CMK (cell line): Measurements from ENCODE around the gene PKNOX2.

Experiments
- DNase-seq: peaks from one replicate; pipeline ENCODE4 v3.0.0-alpha.2; 2010; ENCODE audit warnings: low read depth

PKNOX2 gene

DNA sequence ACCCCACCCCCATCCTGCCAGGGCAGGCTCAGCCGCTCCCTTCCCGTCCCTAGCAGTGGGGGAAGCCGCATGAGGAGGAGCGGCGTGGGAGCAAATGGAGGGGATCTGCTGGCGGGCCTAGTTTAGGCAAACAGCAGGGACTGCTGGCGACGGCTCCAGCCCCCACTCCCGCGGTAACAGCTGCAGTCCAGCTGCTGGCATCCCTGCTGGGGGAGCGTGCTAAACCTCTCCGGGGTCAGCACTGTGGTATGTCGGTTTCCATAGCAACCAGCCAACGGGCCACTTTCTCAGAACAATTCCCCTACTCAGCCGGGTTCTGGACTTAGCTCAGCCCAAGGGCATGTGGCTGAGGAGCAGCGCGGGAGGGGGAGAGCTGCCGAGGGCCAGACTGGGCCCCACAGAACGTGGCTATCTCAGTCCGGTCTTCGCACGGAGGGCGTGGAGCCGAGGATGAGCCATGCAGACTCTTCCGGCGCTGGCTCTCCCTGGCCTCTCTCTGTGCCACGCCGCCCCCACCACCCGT, 98.8 kb downstream of the PKNOX2 start:
- no peak for DNase-seq

DNA sequence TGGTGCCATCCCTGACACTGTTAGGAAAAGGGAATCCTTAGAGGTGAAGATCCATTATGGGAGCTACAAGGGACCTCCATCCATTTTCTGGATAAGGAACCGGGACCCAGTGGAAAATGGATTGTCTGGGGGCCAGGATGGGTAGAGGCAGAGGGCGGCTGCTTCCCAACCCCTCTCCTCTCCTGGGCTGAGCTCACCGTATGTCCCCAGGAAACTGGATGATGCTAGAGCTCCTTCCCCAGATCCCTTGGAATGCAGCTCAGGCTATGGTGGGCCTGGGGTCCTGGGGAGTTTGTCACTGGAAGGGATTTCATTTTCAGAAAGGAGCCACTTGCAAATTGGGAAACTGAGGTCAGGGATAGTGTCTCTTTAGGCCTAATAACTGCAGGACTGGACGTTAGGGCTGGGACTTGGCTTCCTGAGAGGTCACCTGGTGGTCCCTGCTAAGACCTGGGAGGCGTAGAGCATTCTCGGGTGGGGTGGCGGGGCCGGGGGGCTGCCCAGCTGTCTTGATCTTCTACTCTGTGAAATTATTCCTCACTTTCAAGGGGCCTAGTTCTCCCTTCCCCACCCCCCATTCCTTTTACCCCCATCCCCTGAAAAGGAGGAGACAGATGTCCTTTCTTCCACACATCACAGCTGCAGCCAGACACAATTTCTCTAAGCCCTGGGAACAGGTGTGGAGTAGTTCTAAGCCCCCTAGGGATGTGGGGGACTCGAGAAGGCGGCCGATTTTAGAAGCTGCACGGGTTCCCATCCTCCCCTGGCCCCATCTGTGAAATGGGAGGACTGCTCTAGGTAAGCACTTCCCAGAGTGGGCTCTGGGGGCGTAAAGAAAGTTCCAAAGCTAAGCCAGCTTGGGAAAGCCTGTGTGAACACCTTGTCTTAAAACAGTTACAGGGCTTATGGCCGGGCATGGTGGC, 99.8 kb downstream of the PKNOX2 start:
- DNase-seq = no peak

DNA sequence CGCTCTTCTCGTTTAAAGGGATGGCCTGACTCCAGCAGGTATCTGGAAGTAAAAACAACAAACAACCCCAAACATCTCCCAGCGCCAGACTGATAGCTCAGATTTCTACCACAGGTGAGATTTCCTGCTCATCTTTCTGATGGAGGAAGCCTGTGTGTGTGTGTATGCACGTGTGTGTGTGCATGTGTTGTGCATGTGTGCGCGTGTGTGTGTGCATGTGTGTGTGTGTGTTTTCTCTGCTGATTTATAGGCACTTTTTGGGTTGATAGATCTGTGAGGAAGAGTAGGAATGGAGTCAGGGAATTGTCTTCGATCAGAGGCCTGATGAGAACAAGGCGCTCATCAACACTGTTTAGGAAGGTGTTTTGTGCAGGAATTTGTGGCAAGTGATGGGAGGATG, 103.0 kb downstream of the PKNOX2 start:
- no peak for DNase-seq

DNA sequence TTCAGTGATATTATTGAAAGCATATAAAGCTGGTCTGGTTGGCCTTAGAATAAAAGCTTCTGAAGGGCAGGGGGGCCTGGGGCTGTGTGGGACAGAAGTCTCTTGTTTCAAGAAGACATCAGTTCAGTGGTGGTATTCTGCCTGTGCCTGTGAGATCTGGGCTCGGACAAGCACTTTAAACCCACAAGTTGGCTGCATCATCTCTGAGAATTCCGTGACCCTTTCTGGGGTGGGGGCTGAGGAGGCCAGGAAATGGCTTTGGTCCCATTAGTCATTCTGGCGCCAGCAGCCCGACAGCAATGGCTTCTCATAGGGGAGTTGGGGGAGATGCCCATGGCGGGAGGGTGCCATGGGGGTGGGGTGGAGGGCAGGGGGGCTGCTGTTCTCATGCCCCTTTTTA, 104.1 kb downstream of the PKNOX2 start:
- no peak for DNase-seq

DNA sequence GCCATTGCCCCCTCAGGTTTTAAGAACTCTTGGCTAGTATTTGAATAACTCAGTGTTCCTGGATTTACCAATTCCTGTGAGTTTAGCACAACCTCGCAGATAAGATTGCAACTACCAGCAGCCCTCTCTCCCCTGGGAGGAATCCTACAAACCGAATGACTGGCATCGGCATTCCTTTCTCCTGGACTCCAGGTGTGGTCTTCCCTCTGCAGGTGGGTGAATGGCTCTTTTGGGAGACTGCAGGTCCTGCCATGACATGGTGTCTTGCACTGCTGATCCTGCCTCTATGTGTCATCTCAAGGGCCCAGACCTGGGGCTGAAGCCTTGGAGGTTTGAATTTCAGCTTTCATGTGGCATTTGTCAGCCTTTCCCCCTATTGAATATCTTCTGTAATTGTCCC, 105.6 kb downstream of the PKNOX2 start:
- DNase-seq = no peak

DNA sequence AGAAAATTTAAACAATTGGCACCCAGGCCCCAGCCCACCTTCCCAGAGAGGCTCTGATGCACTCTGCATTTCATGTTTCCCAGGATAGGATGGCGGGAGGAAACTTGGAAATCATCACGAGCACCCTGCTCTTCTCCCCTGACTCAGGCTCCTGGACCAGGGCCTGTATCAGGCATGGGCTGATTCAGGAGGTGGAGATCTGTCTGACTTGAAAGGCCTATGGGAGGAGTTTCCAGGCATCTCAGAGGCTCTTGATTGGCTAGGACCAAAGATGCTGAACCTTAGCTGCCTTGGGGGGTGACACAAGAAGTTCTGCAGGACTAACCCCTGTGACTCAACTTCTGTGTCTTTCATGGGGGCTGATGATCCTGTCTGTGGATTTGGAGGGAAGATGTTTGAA, 106.2 kb downstream of the PKNOX2 start:
- no peak for DNase-seq

DNA sequence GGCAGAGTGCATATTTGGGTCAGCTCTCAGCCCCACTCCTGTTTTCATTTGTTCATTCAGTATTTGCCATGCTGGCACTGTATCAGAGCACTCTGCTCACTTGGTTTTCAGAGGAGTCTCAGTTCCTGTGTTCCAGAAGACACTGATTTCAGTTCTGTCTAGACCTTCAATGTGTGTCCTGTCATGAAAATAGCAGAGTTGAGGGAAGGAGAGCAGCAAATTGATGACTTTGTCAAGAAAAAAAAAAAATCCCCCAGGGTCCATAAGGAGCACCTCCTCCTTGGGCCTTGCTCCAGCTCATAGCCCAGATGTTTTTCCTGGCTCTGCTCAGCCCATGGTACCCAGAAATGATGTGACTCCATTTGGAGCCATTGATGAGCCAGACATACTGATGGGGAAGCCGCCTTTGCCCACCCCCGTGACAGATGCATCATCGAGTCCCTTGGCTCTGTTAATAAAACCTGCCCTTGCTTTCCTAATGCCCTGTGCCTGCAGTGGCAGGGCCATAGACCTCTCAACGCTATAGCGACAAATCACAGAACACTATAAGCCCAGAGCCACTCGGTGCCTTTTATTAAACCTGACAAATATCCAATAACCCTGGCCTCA, 107.0 kb downstream of the PKNOX2 start:
- no peak for DNase-seq

DNA sequence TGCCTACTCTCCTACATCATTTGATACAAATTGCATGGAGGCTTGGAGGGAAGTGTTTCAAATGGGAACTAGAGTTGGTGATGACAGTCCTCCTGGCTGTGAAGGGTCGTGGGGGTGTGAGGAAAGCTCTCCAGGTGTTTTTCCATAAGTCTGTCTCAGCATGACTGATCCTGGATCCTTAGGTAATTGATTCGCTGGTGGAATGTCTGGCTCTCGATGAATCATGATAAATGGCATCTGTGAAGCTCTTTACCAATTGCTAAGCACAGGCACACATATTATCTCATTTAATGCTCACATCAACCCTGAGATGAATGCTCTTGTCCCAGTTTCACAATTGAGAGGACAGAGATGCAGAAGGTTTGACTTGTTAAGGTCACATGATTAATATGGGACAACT, 107.5 kb downstream of the PKNOX2 start:
- DNase-seq = no peak

DNA sequence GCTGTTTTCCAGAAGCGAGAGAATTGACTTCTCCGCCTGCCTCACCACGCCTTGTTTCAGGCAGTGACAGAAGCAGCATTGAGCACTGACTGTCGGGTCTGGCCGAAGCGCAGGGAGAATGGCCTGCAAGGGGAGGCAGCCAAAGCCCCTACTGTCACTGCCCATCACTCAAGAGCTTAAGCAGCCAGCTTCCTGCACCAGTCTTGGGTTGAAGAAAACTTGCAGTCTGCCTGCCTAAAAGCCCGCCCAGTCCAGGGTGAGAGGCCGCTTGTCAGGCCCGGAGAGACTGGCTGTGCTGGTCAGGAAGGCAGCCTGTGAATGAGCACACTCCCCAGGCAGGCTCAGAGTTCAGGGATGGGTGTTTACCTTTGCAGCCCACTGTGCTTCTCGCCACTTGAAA, 108.3 kb downstream of the PKNOX2 start:
- no peak for DNase-seq

DNA sequence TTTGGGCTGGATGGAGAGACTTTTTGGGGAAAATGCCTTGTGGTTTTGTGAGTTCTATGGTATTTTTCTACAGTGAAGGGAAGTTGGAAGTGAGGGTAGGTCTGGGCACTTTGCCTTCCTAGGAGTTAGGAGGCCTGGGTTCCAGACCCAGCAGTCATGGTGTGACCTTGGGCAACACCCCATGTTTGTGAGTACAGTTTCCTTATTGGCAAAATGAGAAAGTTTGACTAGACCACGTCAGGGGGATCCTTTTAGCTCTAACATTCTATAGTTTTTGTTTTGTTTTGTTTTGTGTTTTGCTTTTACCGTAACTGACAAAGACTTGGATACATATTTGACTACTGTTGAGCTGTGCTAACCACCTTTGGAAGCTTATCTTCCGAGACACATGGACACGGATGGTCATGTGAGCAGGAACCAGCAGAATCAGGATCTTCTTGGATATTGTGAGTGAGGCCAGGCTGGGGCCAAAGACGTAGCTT, 109.0 kb downstream of the PKNOX2 start:
- DNase-seq = no peak

DNA sequence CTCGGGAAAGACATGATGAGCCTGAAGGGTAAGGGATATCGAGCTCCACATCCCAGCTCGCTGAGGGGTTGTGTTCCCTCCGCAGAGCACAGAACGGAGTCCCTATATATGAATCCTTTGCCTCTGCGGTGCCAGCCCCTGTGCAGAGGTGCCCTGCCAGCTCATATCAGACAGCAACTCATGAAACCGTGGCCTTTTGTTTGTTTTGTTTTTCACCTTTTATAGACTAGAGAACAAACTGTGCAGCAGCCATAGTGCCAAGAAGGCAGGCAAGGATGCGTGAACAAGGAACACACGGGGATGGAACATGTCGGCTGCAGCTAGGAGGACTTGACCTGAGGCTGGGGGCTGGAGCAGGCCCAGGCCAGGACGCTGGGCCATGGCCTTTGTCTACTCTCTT, 109.8 kb downstream of the PKNOX2 start:
- no peak for DNase-seq

DNA sequence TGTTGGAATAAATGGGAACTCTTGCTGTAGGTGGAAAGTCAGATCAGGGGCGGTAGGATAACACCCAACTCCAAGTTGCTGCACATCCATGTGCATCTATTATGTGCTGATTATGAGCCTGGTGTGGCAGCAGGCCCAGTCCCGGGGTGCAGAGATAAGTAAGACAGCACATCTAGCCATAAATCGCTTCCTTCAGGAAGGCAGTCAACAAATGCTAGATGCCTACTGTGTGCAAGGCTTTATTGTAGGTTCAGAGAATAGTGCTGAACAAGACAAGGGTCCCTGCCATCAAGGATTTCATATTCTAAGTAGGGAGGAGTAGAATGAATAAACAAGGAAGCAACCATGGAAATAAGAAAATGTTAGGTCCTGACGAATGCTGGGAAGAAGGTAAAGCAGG, 110.2 kb downstream of the PKNOX2 start:
- DNase-seq = no peak

DNA sequence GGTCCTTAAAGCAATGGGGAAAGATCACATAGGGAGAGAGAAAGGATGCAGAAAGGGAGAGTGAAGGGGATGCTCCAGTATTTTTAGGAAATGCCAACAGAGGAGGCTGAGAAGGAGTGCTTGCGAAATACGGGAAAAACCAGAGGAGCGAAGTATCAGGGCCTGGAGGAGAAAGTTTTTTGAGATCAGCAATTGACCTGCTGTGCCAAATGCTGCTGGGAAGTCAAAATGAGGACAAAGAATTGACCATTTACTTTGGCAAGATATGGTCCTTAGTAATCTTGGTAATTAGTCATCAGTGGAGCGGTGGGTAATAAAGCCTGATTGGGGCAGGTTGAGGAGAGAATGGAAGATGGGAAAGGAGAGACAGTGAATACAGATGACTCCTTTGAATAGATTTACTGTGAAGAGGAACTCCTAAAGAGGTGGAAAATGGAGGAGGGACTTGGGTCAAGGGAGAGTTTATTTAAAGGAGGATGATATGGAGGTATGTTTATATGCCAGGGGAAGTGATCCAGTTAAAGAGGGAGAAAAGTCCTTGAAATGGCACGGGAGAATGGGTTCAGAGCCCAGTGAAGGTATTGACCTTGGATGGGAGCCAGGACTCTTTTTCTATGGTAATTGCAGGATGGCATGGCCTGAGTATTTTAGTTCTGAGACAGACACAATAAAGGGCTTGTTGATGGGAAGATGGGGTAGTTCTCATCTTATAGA, 111.5 kb downstream of the PKNOX2 start:
- DNase-seq = no peak

DNA sequence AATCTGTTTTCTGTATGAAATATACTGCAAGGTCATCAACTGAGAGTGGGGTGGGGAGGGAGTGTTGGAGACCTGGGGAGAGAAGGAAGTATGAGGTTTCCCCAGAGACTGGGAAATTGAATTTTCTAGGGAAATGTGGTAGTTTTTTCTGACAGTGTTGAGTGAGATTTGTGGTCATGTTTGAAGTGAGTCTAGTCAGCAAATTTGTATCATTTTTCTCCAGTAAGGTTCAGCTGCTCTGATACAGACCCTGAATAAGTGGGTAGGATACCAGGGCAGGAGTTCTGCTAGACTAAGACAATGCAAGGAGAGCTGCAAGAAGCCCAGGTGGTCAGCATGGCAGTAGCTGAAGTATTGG, 112.0 kb downstream of the PKNOX2 start:
- no peak for DNase-seq

DNA sequence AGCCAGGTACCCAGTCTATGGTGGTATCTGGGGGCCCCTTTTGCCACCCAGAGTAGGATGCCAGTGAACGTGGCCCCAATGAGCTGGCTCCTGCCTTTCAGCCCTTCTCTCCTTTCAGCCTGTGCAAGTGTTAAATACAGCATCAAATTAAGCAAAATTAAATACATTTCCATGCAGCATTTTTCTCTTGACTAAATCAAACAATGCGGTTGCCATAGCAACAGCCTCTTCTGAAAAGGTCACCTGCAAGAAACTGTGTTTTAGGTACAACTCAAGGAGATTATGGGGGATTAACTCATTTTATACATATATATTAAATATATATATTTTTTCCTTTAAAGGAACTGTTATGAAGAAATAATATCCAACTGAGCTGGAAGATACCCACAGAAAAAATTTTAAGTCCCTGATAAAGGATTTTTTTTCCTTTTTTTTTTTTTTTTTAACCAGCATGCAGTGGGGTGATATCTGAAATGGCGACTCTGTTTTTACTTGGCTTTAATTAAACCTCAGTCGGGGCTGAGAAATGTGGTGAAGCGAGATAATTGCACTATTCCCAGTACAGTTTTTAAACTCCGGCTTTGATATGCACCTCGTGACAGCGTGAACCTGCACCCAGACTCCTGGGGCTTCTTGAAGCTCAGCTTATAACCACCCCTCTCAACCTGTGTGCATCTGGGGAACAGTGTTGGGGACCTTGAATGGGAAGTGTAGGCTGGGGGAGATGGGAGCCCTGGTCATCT, 115.3 kb downstream of the PKNOX2 start:
- DNase-seq = no peak

DNA sequence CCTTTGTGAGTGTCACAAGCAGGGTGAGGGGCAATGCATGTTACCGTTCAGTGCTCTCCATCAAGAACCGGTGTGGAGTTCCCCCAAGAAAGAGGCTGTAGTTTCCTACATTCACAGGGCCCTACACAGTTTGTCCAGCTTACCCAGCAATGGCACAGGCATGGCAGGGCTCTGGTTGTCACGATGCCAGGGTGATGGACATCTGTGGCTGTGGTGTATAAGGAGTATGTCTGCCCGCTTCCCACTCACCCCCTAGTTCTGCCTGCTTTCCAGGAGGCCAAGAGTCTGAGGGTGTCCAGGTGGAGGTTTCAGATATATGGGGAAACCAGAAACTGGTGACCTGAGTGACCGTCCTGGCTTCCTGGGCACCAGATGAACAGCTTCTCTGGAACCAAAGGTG, 116.1 kb downstream of the PKNOX2 start:
- no peak for DNase-seq

DNA sequence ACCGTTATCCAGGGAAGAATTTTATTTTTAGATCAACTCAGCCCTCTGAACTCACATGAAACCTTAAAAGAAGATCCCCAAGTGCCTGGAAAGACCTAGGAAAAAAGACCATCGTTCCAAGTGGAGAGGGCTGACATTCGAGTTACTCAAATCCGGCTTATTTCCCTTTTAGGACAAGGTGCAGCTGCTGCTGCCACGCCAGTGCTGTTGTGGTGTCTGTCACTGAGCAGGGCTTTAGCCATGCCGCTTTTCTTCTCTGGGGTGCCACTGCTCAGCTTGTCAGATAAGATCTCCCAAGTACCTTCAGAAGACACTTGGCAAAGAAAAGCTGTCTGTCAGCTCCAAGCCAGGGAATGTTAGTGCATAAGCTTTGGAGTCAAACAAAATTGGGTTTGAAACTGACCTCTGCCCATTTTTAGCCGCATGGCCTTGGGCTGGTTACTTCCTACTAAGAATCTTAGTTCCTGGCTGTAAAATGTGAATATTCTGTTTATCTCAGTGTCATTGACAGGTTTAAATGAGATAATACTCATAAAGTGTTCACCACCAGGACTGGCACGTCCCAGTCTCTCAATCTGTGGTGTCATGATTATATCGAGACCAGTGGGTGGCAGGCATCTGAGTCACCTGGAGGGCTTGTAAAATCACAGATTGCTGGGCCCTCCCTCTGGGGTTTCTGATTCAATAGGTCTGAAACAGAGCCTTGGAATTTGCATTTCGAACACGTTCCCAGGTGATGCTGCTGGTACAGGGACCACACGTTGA, 117.5 kb downstream of the PKNOX2 start:
- DNase-seq = no peak

DNA sequence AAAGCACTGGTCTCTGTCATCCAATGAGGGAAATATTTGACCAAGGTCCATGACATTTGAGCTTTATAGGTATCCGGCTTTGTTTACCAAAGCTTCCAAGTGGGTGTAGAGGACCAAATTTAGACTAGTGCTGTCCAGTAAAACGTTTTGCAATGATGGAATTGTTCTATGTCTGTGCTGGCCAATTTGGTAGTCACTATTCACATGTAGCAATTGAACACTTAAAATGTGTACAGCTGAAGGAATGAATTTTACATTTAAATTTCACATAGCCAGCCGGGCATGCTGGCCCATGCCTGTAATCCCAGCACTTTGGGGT, 118.0 kb downstream of the PKNOX2 start:
- DNase-seq = no peak

DNA sequence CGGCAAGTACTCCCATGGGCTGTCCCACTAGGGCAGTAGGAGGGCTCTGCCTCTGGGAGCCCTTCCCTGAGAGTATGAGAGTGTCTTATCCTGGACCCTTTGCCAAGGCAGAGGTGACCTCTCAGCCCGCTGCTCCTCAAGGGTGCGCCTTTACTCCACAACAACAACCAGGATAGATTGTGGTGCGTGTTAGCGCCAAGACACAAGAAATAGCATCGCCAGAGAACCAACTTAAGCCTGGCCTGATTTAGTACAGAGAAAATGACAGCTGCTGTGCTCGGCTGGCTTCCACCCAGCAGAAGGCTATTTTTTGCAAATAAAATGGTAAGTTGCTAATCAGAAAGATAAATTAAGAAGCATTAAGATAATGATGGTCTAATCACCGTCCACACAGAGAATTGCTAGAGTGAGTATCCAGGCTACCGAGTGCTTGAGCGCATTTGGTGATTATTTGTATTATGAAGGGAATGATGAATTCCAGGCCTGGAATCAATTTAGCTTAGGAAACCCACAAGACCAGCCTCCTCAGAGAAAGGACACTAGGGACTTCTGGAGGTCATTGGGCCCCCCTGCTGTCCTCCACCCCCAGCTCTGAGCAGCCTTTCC, 119.8 kb downstream of the PKNOX2 start:
- no peak for DNase-seq

DNA sequence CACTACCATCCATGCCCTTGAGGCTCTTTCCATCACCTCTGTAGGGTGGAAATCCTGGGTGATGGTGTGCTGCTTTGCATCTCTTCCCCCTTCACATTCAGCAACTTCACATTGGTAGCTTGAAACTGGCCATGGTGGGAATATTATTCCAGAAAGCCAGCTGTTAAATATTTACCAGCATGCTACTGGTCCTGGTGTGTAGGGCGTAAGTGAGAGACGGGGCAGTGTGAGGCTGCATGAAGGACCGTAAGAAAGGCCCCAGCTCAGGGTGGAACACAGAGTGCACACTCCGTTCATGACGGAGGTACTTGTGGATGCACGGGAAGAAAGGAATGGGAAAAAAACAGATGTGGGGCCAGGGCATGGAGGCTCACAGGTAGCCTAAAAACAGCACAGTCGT, 121.3 kb downstream of the PKNOX2 start:
- DNase-seq = no peak

DNA sequence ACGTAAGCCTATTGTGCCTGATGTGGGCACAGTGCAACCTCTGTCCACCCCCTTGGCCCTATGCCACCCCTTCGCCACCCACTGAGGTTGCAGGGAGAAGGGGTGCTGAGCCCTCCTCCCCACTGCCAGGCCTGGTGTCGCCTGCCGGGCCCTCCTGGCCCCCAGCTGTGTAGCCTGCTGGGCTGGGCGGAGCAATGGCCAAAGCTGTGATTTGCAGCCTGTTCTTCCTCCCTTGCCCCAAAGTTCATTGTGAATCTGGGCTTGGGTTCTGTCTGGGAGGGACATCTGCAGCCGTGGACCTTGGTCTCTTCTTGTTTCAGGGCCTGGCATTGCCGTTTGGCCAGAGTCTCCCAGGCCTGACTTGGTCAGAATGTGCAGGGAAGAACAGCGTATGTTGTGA, 121.9 kb downstream of the PKNOX2 start:
- no peak for DNase-seq
